Keratinocyte (primary cell): ENCODE data around the gene MIOX. TPM values are rescaled to one million over a fixed set of nuclear protein-coding genes. Genes with fewer than 3 reads are reported as not detected.

ENCODE experiments used
- DNase-seq: peaks from one replicate; pipeline ENCODE4 v3.0.0-alpha.2; 2011; ENCODE audit warnings: low read depth, missing footprints, low spot score
- FAIRE-seq: peaks from 2 replicates; lab custom pipeline; 2011; peaks lifted over from hg19 to GRCh38; lab: Jason Lieb, UNC
- H2AFZ ChIP-seq: 2 replicates; pipeline ENCODE4 v1.6.0; 2012; ENCODE audit warnings: low read length, control low read depth, inconsistent platforms; ENCODE audit not compliant: control insufficient read depth
- H3K27ac ChIP-seq: 2 replicates; pipeline ENCODE4 v1.5.1; 2011; ENCODE audit warnings: low read length; ENCODE audit not compliant: control insufficient read depth, insufficient read depth
- H3K27me3 ChIP-seq: 3 replicates; pipeline ENCODE4 v1.6.0; 2011; ENCODE audit warnings: low read length; ENCODE audit not compliant: control insufficient read depth, insufficient read depth; ENCODE audit errors: extremely low read depth
- H3K36me3 ChIP-seq, 2 experiments: 2 replicates in 1 of 2; 3 replicates in 1 of 2; pipeline ENCODE4 v1.5.1; 2011; ENCODE audit warnings: low read length in 2 of 2, mild to moderate bottlenecking in 1 of 2; ENCODE audit not compliant: control insufficient read depth in 2 of 2, insufficient read depth in 2 of 2; ENCODE audit errors: extremely low read depth in 1 of 2
- H3K4me1 ChIP-seq: 3 replicates; pipeline ENCODE4 v1.5.1; 2011; ENCODE audit warnings: low read length; ENCODE audit not compliant: control insufficient read depth, insufficient read depth; ENCODE audit errors: extremely low read depth
- H3K4me2 ChIP-seq: 3 replicates; pipeline ENCODE4 v1.6.0; 2011; ENCODE audit warnings: low read depth, low read length; ENCODE audit not compliant: control insufficient read depth, insufficient read depth; ENCODE audit errors: extremely low read depth
- H3K4me3 ChIP-seq, 3 experiments: fragments of 200-600 bp in 1 of 3; sonication (generic) in 1 of 3; 2 replicates in 2 of 3; 3 replicates in 1 of 3; pipeline ENCODE4 v1.5.1; 2011 to 2016; ENCODE audit warnings: low read length in 3 of 3, mild to moderate bottlenecking in 3 of 3, control low read depth in 2 of 3, inconsistent platforms in 1 of 3, low read depth in 1 of 3, mixed read lengths in 1 of 3, mixed run types in 1 of 3, moderate library complexity in 1 of 3; ENCODE audit not compliant: control insufficient read depth in 2 of 3, insufficient read depth in 2 of 3; ENCODE audit errors: extremely low read depth in 1 of 3
- H3K79me2 ChIP-seq: 2 replicates; pipeline ENCODE4 v1.6.0; 2012; ENCODE audit warnings: low read length; ENCODE audit not compliant: control insufficient read depth, insufficient read depth
- H3K9ac ChIP-seq: 3 replicates; pipeline ENCODE4 v1.6.0; 2011; ENCODE audit warnings: low read length; ENCODE audit not compliant: control insufficient read depth, insufficient read depth; ENCODE audit errors: extremely low read depth
- H3K9me1 ChIP-seq: 3 replicates; pipeline ENCODE4 v1.6.0; 2011; ENCODE audit warnings: low read length; ENCODE audit not compliant: control insufficient read depth, insufficient read depth; ENCODE audit errors: extremely low read depth
- H3K9me3 ChIP-seq: 2 replicates; pipeline ENCODE4 v1.5.1; 2012; ENCODE audit warnings: low read depth, low read length; ENCODE audit not compliant: control insufficient read depth
- H4K20me1 ChIP-seq: 3 replicates; pipeline ENCODE4 v1.6.0; 2011; ENCODE audit warnings: low read length; ENCODE audit not compliant: control insufficient read depth, insufficient read depth; ENCODE audit errors: extremely low read depth
- EZH2 ChIP-seq: IDR thresholded peaks from one replicate; pipeline ENCODE4 v1.6.1; 2012; ENCODE audit warnings: inconsistent platforms, mild to moderate bottlenecking, low read length, moderate library complexity
- dilution Hi-C: fragments of 300-500 bp; cut with MboI; formaldehyde crosslinking; loops from one replicate; pipeline ENCODE4 v1.7.0; 2020; ENCODE audit warnings: low sequenced_read_pairs; ENCODE audit not compliant: extremely low pct_ligation_motif_present
- polyA plus RNA-seq, 5 experiments: library from polyadenylated mRNA; depleted of rRNA in 3 of 5; stranded (reverse) in 3 of 5; stranded (forward) in 1 of 5; unstranded in 1 of 5; fragments of >200 nt; gene quantifications; 1 replicate in 1 of 5; 2 replicates in 3 of 5; 3 replicates in 1 of 5; pipeline versions ENCODE4 v1.2.1 to v1.2.3, GENCODE V29; 2011 to 2012; ENCODE audit warnings: missing spikeins in 2 of 5, low read depth in 1 of 5, low replicate concordance in 1 of 5
- TF ChIP-seq, protein P1 (sequence below), 3 experiments: IDR thresholded peaks in 1 of 3; conservative IDR thresholded peaks in 1 of 3; optimal IDR thresholded peaks in 1 of 3; 2 replicates in 2 of 3; 3 replicates in 1 of 3; pipeline versions ENCODE3 to v1.5.1; 2011; ENCODE audit warnings: low read length in 3 of 3, mild to moderate bottlenecking in 3 of 3, moderate library complexity in 2 of 3, control low read depth in 1 of 3, inconsistent platforms in 1 of 3; ENCODE audit not compliant: insufficient read depth in 2 of 3; ENCODE audit errors: extremely low read depth in 1 of 3

Gene MIOX
- polyA plus RNA-seq, 1 donor (not counting 4 experiments of a cell fraction or from before 2014, with no cell fraction given), result not detected

DNA sequence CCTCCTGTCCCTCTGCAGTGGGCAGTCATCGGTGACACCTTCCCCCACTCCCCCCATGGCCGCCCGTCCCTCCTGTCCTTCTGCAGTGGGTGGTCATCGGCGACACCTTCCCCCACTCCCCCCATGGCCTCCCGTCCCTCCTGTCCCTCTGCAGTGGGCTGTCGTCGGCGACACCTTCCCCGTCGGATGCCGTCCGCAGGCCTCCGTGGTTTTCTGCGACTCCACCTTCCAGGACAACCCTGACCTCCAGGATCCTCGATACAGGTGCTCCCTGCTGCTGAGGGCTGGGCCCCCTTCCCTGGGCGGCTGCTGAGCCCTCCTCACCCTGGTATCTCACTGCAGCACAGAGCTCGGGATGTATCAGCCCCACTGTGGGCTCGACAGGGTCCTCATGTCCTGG, 2.2 kb downstream of the MIOX start:
- DNase-seq (no peak), FAIRE-seq (no peak)
- no peaks in the 10 kb centered on the region for H3K4me1 ChIP-seq

DNA sequence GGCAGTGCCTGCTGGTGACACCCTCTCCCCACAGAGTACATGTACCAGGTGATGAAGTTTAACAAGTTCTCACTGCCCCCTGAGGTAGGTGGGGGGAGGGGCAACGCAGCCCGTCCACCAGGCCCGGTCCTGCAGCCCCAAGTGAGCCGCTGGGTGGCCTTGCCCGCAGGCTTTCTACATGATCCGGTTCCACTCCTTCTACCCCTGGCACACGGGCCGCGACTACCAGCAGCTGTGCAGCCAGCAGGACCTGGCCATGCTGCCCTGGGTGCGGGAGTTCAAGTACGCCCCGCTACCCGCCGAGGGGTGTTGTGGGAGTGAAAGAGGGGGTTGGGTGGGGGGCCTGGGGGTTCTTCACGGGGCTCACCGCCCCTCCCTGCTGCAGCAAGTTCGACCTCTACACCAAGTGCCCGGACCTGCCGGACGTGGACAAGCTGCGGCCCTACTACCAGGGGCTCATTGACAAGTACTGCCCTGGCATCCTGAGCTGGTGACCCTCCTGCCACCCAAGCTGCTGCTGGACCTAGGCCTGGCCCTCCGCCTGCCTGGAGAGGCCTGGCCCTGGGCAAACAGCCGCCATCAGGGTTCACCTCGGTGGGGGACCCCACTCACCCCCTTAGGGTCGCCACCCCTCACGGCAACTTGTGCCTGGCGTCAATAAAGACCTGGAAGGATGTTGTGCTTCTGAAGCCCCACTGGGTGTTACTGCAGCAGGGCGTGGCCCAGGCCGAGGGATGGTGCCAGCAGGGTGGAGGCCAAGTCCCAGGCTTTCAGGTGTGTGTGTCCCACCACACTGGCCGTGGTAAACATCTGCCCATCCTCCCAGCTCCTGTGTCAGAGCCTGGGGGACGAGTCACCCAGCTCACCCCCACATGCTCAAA, 2.9 kb downstream of the MIOX start:
- FAIRE-seq, result no peak
- Histone ChIP-seq H3K4me1 (no peaks in the 10 kb centered on the region), H3K9me1 (no peaks in the 10 kb centered on the region), H3K36me3 (no peaks in the 10 kb centered on the region), H2AFZ (no peak overlapping the region), H3K9ac (no peak overlapping the region), H3K4me3 (no peak overlapping the region), H3K27ac (no peak overlapping the region), H4K20me1 (peaks cover 3% of the 10 kb centered on the region), H3K4me2 (no peak overlapping the region), H3K27me3 (peaks cover 8% of the 10 kb centered on the region), H3K79me2 (no peaks in the 10 kb centered on the region), H3K9me3 (no peaks in the 10 kb centered on the region)
- TF ChIP-seq, protein P1, sequence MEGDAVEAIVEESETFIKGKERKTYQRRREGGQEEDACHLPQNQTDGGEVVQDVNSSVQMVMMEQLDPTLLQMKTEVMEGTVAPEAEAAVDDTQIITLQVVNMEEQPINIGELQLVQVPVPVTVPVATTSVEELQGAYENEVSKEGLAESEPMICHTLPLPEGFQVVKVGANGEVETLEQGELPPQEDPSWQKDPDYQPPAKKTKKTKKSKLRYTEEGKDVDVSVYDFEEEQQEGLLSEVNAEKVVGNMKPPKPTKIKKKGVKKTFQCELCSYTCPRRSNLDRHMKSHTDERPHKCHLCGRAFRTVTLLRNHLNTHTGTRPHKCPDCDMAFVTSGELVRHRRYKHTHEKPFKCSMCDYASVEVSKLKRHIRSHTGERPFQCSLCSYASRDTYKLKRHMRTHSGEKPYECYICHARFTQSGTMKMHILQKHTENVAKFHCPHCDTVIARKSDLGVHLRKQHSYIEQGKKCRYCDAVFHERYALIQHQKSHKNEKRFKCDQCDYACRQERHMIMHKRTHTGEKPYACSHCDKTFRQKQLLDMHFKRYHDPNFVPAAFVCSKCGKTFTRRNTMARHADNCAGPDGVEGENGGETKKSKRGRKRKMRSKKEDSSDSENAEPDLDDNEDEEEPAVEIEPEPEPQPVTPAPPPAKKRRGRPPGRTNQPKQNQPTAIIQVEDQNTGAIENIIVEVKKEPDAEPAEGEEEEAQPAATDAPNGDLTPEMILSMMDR (optimal IDR thresholded peaks at IDR 0.05 in 1 of 3, IDR thresholded peaks at IDR 0.05 in 1 of 3, conservative IDR thresholded peaks at IDR 0.05 in 1 of 3; ENCODE audit: extremely low read depth in 1 of 3, insufficient read depth in 2 of 3, low read length in 3 of 3), result no peak
- TF ChIP-seq EZH2, result no peak
- no peak for DNase-seq
- dilution Hi-C loops, result no loop called here

More for the DNA sequence above, 2.2 kb downstream of the MIOX start:
- Histone ChIP-seq H3K4me3 (no peak overlapping the region), H3K9ac (no peak overlapping the region), H3K36me3 (no peaks in the 10 kb centered on the region), H3K27ac (no peak overlapping the region), H3K79me2 (no peaks in the 10 kb centered on the region), H3K9me1 (no peaks in the 10 kb centered on the region), H3K4me2 (no peak overlapping the region), H3K9me3 (no peaks in the 10 kb centered on the region), H4K20me1 (peaks cover 3% of the 10 kb centered on the region), H2AFZ (no peak overlapping the region), H3K27me3 (peaks cover 8% of the 10 kb centered on the region)
- dilution Hi-C loops, result no loop called here
- no peak for TF ChIP-seq EZH2
- TF ChIP-seq, protein P1 (optimal IDR thresholded peaks at IDR 0.05 in 1 of 3, IDR thresholded peaks at IDR 0.05 in 1 of 3, conservative IDR thresholded peaks at IDR 0.05 in 1 of 3; ENCODE audit: extremely low read depth in 1 of 3, insufficient read depth in 2 of 3, low read length in 3 of 3), result no peak
